Osteoblast (primary cell): ENCODE data around the gene ARPC1B. TPM values are rescaled to one million over a fixed set of nuclear protein-coding genes. Genes with fewer than 3 reads are reported as not detected.
"Not testable (repeated sequence)": the region's sequence is repeated elsewhere in the genome, so short reads cannot be mapped to it uniquely, and the experiment has no call there.

Experiments
- DNase-seq: peaks from one replicate; pipeline ENCODE4 v3.0.0; 2011; ENCODE audit warnings: low spot score, mixed read lengths; ENCODE audit not compliant: insufficient read length; ENCODE audit errors: missing footprints
- H2AFZ ChIP-seq: 2 replicates; pipeline ENCODE4 v1.6.0; 2011; ENCODE audit warnings: mild to moderate bottlenecking, low read length
- H3K27ac ChIP-seq: 2 replicates; pipeline ENCODE4 v1.5.1; 2011; ENCODE audit warnings: mild to moderate bottlenecking, low read depth, low read length, moderate library complexity
- H3K27me3 ChIP-seq: 2 replicates; pipeline ENCODE4 v1.6.0; 2012; ENCODE audit warnings: mild to moderate bottlenecking, control low read depth, inconsistent platforms, low read length, moderate library complexity; ENCODE audit not compliant: insufficient read depth
- H3K36me3 ChIP-seq: 2 replicates; pipeline ENCODE4 v1.5.1; 2011; ENCODE audit warnings: mild to moderate bottlenecking, low read length, control low read depth, moderate library complexity; ENCODE audit not compliant: insufficient read depth
- H3K4me1 ChIP-seq: 2 replicates; pipeline ENCODE4 v1.5.1; 2011; ENCODE audit warnings: mild to moderate bottlenecking, low read length, control low read depth, moderate library complexity; ENCODE audit not compliant: insufficient read depth
- H3K4me2 ChIP-seq: 2 replicates; pipeline ENCODE4 v1.6.0; 2011; ENCODE audit warnings: mild to moderate bottlenecking, low read length; ENCODE audit not compliant: insufficient read depth
- H3K4me3 ChIP-seq: fragments of 200-600 bp; sonication (generic); 3 replicates; pipeline ENCODE4 v1.5.1; 2012; ENCODE audit warnings: mild to moderate bottlenecking, low read length, inconsistent platforms; ENCODE audit not compliant: insufficient read depth
- H3K79me2 ChIP-seq: 2 replicates; pipeline ENCODE4 v1.6.0; 2012; ENCODE audit warnings: mild to moderate bottlenecking, low read length, control low read depth, inconsistent platforms; ENCODE audit not compliant: insufficient read depth
- H3K9me3 ChIP-seq: 2 replicates; pipeline ENCODE4 v1.5.1; 2011; ENCODE audit warnings: low read depth, low read length, control low read depth
- H4K20me1 ChIP-seq: 2 replicates; pipeline ENCODE4 v1.6.0; 2012; ENCODE audit warnings: mild to moderate bottlenecking, low read length, control low read depth; ENCODE audit not compliant: insufficient read depth
- CTCF ChIP-seq: IDR thresholded peaks from 2 replicates; pipeline ENCODE4 v1.5.1; 2011; ENCODE audit warnings: mild to moderate bottlenecking, low read depth, low read length, moderate library complexity; ENCODE audit errors: extremely low read depth
- total RNA-seq: library from RNA; depleted of rRNA; stranded (reverse); fragments of >200 nt; gene quantifications from 2 replicates; pipeline ENCODE4 v1.2.3, GENCODE V29; 2012

Gene ARPC1B
- total RNA-seq, 1 donor, result 273 TPM

DNA sequence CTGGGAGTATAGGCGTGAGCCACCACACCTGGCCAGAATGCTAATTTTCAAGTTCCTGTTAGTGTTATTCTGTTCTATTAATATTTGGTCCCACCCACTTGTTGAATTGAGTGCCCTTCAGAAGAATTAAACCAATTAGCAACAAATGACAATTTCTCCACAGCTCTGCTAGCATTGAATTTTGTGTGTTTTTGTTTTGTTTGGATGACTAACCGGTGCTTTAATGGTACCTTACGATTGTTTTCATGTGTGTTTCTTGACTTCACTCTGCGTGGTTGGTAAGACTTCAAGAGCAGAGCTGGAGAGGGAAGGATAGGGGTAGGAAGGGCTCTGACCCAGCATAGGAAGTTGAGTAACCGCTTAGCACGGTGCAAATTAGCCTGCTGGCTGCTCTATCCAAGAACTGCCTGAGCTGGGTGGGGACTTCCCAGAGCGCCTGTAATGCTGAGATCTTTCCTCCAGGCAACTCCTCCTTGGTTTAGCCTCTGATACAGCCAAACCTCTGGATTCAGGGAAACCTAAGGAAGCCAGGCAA is 4.6 kb downstream of the ARPC1B start:
- Histone ChIP-seq H3K79me2 (peaks cover 74% of the 10 kb centered on the region), H3K4me3 (no peak overlapping the region), H3K4me1 (peaks cover 24% of the 10 kb centered on the region), H4K20me1 (peaks cover 49% of the 10 kb centered on the region), H3K4me2 (peak overlapping the region; percentile 67), H3K27ac (peak overlapping the region; percentile 75), H3K36me3 (peaks cover 26% of the 10 kb centered on the region), H3K9me3 (no peaks in the 10 kb centered on the region), H2AFZ (no peak overlapping the region), H3K27me3 (no peaks in the 10 kb centered on the region)
- DNase-seq, result peak; percentile 99
- no peak for TF ChIP-seq CTCF

GRCh38 chr7:99379693-99380031 is 5.1 kb downstream of the ARPC1B start:
- not testable (repeated sequence) for H3K27me3 ChIP-seq, H2AFZ ChIP-seq, H3K9me3 ChIP-seq, DNase-seq
- Histone ChIP-seq H3K79me2 (peaks cover 80% of the 10 kb centered on the region), H3K36me3 (peaks cover 31% of the 10 kb centered on the region), H4K20me1 (peaks cover 55% of the 10 kb centered on the region), H3K4me2 (peak overlapping the region; percentile 67), H3K4me1 (peaks cover 24% of the 10 kb centered on the region), H3K27ac (peak overlapping the region; percentile 75), H3K4me3 (peak overlapping the region; percentile 38)

GRCh38 chr7:99380032-99380822 is 5.7 kb downstream of the ARPC1B start:
- peak; percentile 80 for DNase-seq
- Histone ChIP-seq H3K9me3 (no peaks in the 10 kb centered on the region), H3K79me2 (peaks cover 75% of the 10 kb centered on the region), H3K4me1 (peaks cover 24% of the 10 kb centered on the region), H2AFZ (no peak overlapping the region), H3K4me3 (peak overlapping the region; percentile 38), H3K4me2 (peak overlapping the region; percentile 67), H3K27ac (peak overlapping the region; percentile 75), H3K27me3 (no peaks in the 10 kb centered on the region), H4K20me1 (peaks cover 56% of the 10 kb centered on the region), H3K36me3 (peaks cover 31% of the 10 kb centered on the region)
- TF ChIP-seq CTCF, result no peak

DNA sequence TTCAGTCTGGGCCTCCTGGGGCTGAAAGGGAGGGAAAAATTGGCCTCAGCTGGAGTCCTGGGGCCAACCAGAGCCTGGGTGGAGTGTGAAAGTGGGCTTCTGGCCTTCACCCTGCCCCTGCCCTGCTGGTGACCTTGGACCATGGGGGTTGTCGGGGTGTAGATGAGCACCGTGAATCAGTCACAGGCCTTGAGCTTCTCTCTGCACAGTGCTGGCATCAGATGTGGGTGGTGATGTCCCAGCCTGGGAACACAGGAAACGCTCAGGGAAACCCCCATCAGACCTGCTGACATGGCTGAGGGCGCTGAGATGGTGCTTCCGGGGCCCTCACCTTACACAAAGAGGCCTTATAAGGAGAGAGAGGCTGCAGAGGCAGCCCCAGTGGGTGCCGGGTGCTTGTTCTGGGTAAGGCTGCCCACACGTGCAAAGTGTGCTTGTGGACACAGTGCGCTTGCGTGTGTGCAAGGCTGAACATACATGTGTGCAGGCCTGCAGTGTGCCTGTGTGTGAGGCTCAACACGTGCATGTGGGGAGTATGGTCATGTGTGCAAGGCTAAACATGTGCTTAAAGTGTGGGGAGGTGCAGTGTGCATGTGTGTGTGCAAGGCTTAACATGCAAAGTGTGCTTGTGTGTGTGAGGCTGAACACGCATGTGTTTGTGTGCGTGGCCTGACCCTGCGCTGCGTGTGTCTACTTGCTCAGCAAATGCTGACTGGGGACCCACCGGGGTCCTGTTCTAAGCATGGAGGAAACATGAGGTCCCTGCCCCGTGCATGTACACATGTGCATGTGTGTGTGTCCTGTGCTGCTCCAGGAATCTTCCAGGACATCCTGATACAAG is 6.5 kb downstream of the ARPC1B start:
- H3K4me3 ChIP-seq, result peak overlapping the region; percentile 38
- TF ChIP-seq CTCF, result no peak
- peak overlapping the region; percentile 75 for H3K27ac ChIP-seq
- peaks cover 24% of the 10 kb centered on the region for H3K4me1 ChIP-seq
- H3K79me2 ChIP-seq, result peaks cover 73% of the 10 kb centered on the region
- H2AFZ ChIP-seq, result no peak overlapping the region
- no peaks in the 10 kb centered on the region for H3K27me3 ChIP-seq
- peaks cover 31% of the 10 kb centered on the region for H3K36me3 ChIP-seq
- no peaks in the 10 kb centered on the region for H3K9me3 ChIP-seq
- H4K20me1 ChIP-seq, result peaks cover 57% of the 10 kb centered on the region
- H3K4me2 ChIP-seq, result no peak overlapping the region
- DNase-seq, result no peak
